Loucy (cell line): ENCODE measurements around the gene BTK.

Source experiments
- H2AFZ ChIP-seq: fragments of 200-600 bp; sonication (generic); 2 replicates; pipeline ENCODE4 v1.6.0; 2016; ENCODE audit warnings: antibody characterized with exemption, mild to moderate bottlenecking, low read length, moderate library complexity
- H3F3A ChIP-seq: fragments of 200-600 bp; 2 replicates; pipeline ENCODE4 v1.6.0; 2016; ENCODE audit warnings: antibody characterized with exemption, low read depth, mild to moderate bottlenecking
- H3K27me3 ChIP-seq: fragments of 200-600 bp; sonication (generic); 2 replicates; pipeline ENCODE4 v1.6.1; 2014; ENCODE audit warnings: low read length, mild to moderate bottlenecking; ENCODE audit not compliant: insufficient read depth, poor library complexity, severe bottlenecking
- H3K36me3 ChIP-seq: fragments of 200-600 bp; sonication (generic); 2 replicates; pipeline ENCODE4 v1.6.1; 2016; ENCODE audit warnings: low read length; ENCODE audit not compliant: insufficient read depth
- H3K4me1 ChIP-seq: fragments of 200-600 bp; sonication (generic); 2 replicates; pipeline ENCODE4 v1.5.1; 2014; ENCODE audit warnings: low read length, mild to moderate bottlenecking; ENCODE audit not compliant: insufficient read depth, poor library complexity, severe bottlenecking
- H3K4me2 ChIP-seq: fragments of 200-600 bp; sonication (generic); 2 replicates; pipeline ENCODE4 v1.6.0; 2014; ENCODE audit warnings: antibody characterized with exemption, low read length, low read depth, mild to moderate bottlenecking; ENCODE audit not compliant: poor library complexity, severe bottlenecking
- H3K4me3 ChIP-seq: fragments of 200-600 bp; sonication (generic); 2 replicates; pipeline ENCODE4 v1.5.1; 2014; ENCODE audit warnings: low read length, mild to moderate bottlenecking, mixed read lengths; ENCODE audit not compliant: poor library complexity, severe bottlenecking
- H3K79me2 ChIP-seq: fragments of 200-600 bp; sonication (generic); 2 replicates; pipeline ENCODE4 v1.6.1; 2014; ENCODE audit warnings: low read length; ENCODE audit not compliant: insufficient read depth
- H3K9ac ChIP-seq: fragments of 200-600 bp; sonication (generic); 2 replicates; pipeline ENCODE4 v1.6.0; 2014; ENCODE audit warnings: mild to moderate bottlenecking, low read depth, low read length, moderate library complexity; ENCODE audit not compliant: poor library complexity, severe bottlenecking
- H3K9me2 ChIP-seq: fragments of 200-600 bp; sonication (generic); replicated peaks from 2 replicates; pipeline ENCODE4 v1.6.1; 2016; ENCODE audit warnings: low read depth, low read length, mixed read lengths
- H3K9me3 ChIP-seq: fragments of 200-600 bp; sonication (generic); 2 replicates; pipeline ENCODE4 v1.6.1; 2014; ENCODE audit warnings: mild to moderate bottlenecking, antibody characterized with exemption, low read length, low read depth; ENCODE audit not compliant: insufficient read depth
- H4K20me1 ChIP-seq: fragments of 200-600 bp; sonication (generic); 2 replicates; pipeline ENCODE4 v1.6.0; 2014; ENCODE audit warnings: antibody characterized with exemption, low read length, mild to moderate bottlenecking; ENCODE audit not compliant: insufficient read depth, poor library complexity, severe bottlenecking
- CTCF ChIP-seq: fragments of 200-600 bp; sonication (generic); conservative IDR thresholded peaks from 2 replicates; pipeline ENCODE4 v1.5.1; 2014; ENCODE audit warnings: mild to moderate bottlenecking, antibody characterized with exemption, low read length
- EZH2phosphoT487 ChIP-seq: fragments of 200-600 bp; IDR thresholded peaks from 2 replicates; pipeline ENCODE4 v1.6.1; 2018; ENCODE audit warnings: antibody characterized with exemption, mild to moderate bottlenecking, moderate library complexity, borderline replicate concordance

Gene BTK

GRCh38 chrX:101417190-101417589 lies 31.2 kb upstream of the BTK start:
- Histone ChIP-seq H3K36me3 (peaks cover 8% of the 10 kb centered on the region; the same call in 1 of the 2 replicates), H3K4me3 (no peak overlapping the region), H4K20me1 (no peaks in the 10 kb centered on the region), H3F3A (no peaks in the 10 kb centered on the region), H3K9me3 (no peaks in the 10 kb centered on the region), H3K9ac (no peak overlapping the region), H3K4me1 (peaks cover 8% of the 10 kb centered on the region), H3K9me2 (no peaks in the 10 kb centered on the region), H3K4me2 (peak overlapping the region; percentile 81), H3K79me2 (peaks cover 11% of the 10 kb centered on the region; the same call in 1 of the 2 replicates), H3K27me3 (no peaks in the 10 kb centered on the region), H2AFZ (peak overlapping the region; percentile 87; the same call in 1 of the 2 replicates)
- TF ChIP-seq EZH2phosphoT487: no peak
- TF ChIP-seq CTCF: no peak

GRCh38 chrX:101416691-101417090 lies 30.7 kb upstream of the BTK start:
- H4K20me1 ChIP-seq: no peaks in the 10 kb centered on the region
- peaks cover 8% of the 10 kb centered on the region for H3K4me1 ChIP-seq
- H2AFZ ChIP-seq: no peak overlapping the region
- H3K36me3 ChIP-seq: peaks cover 13% of the 10 kb centered on the region; the same call in 1 of the 2 replicates
- H3F3A ChIP-seq: no peaks in the 10 kb centered on the region
- H3K9me2 ChIP-seq: no peaks in the 10 kb centered on the region
- no peaks in the 10 kb centered on the region for H3K27me3 ChIP-seq
- H3K4me3 ChIP-seq: no peak overlapping the region
- H3K4me2 ChIP-seq: no peak overlapping the region
- TF ChIP-seq CTCF (no peak), EZH2phosphoT487 (no peak)
- peaks cover 16% of the 10 kb centered on the region; the same call in 1 of the 2 replicates for H3K79me2 ChIP-seq
- no peaks in the 10 kb centered on the region for H3K9me3 ChIP-seq
- no peak overlapping the region for H3K9ac ChIP-seq

GRCh38 chrX:101415180-101416145 lies 29.5 kb upstream of the BTK start:
- TF ChIP-seq EZH2phosphoT487 (no peak), CTCF (peak; percentile 63)
- H4K20me1 ChIP-seq: peaks cover under 1% of the 10 kb centered on the region
- H3K27me3 ChIP-seq: no peaks in the 10 kb centered on the region
- H3K9me3 ChIP-seq: no peaks in the 10 kb centered on the region
- H3K9ac ChIP-seq: peak overlapping the region; percentile 27
- no peaks in the 10 kb centered on the region for H3F3A ChIP-seq
- peaks cover 27% of the 10 kb centered on the region for H3K79me2 ChIP-seq
- no peak overlapping the region for H3K4me2 ChIP-seq
- H3K36me3 ChIP-seq: peaks cover 13% of the 10 kb centered on the region; the same call in 1 of the 2 replicates
- H3K4me3 ChIP-seq: no peak overlapping the region
- H3K4me1 ChIP-seq: peaks cover 8% of the 10 kb centered on the region
- H3K9me2 ChIP-seq: no peaks in the 10 kb centered on the region
- no peak overlapping the region for H2AFZ ChIP-seq
